ENCODE results near the gene CXXC5.

DNA sequence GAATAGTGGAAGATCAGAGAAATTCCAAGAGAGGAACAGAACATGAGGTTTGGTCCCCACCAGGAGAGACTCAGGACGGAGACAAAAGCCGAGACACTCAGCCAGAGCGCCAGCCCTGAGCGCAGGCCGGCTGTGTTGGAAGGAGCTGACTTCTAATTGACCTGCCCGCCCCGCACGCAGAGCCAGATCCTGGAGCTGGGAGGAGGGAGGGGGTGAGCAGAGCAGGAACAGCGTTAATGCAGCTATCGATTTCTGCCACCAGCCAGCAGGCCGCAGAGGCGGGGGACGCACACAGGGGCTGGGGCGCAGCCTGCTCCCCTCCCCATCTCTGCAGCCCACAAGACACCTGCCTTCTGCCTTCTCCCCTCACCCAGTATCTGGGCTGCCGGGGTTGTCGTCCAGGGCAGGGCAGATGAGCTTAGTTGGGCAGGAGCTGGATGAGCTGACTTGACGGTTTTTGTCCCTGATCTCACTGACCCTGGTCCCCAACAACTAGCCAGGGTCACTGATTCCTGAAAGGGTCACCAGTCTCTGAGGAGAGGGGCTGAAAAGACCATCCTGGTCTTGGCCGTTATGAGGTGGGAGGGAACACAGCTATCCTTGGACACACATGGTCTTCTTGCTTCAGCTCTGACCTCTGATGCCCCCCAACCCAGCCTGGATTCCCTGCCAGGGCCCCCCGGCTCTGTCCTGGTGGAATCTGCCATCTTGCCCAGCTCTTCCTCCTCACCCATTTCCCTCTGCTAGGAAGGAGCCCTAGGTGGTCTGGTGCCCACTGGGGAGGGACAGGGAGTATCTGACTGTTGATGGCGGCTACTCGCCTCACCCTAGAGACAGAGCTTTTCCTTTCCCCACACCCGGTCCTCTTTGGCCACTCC is 29.8 kb downstream of the CXXC5 start:
- TF ChIP-seq, protein P1, sequence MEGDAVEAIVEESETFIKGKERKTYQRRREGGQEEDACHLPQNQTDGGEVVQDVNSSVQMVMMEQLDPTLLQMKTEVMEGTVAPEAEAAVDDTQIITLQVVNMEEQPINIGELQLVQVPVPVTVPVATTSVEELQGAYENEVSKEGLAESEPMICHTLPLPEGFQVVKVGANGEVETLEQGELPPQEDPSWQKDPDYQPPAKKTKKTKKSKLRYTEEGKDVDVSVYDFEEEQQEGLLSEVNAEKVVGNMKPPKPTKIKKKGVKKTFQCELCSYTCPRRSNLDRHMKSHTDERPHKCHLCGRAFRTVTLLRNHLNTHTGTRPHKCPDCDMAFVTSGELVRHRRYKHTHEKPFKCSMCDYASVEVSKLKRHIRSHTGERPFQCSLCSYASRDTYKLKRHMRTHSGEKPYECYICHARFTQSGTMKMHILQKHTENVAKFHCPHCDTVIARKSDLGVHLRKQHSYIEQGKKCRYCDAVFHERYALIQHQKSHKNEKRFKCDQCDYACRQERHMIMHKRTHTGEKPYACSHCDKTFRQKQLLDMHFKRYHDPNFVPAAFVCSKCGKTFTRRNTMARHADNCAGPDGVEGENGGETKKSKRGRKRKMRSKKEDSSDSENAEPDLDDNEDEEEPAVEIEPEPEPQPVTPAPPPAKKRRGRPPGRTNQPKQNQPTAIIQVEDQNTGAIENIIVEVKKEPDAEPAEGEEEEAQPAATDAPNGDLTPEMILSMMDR (IDR thresholded peaks at IDR 0.05), result no peak
- TF ChIP-seq EP300 (IDR thresholded peaks at IDR 0.05) (no peak), POLR2A (IDR thresholded peaks at IDR 0.05) (no peak)
